HEK293T (cell line): ENCODE data around the gene ICAM1.

Source experiments
- CTCF ChIA-PET: fragments of 350-600 bp; formaldehyde crosslinking; extraction: SDS; loops from one replicate; lab custom pipeline; 2021; ENCODE audit warnings: antibody characterized with exemption, inconsistent platforms; lab: Yijun Ruan, JAX
- POLR2A ChIA-PET: fragments of 350-600 bp; formaldehyde crosslinking; extraction: SDS; loops from one replicate; lab custom pipeline; 2020; ENCODE audit warnings: antibody characterized with exemption, inconsistent platforms; lab: Yijun Ruan, JAX
- DNase-seq: peaks from one replicate; pipeline ENCODE4 v3.0.0; 2012; ENCODE audit warnings: mixed read lengths; ENCODE audit errors: extremely low spot score
- ARNT ChIP-seq: fragments of 450-650 bp; IDR thresholded peaks from 2 replicates; pipeline ENCODE4 v1.6.1; 2017; ENCODE audit warnings: mild to moderate bottlenecking
- BHLHE40 ChIP-seq: fragments of 450-650 bp; IDR thresholded peaks from 2 replicates; pipeline ENCODE4 v1.6.1; 2016; ENCODE audit warnings: mild to moderate bottlenecking, moderate library complexity, borderline replicate concordance
- CTBP1 ChIP-seq: fragments of 450-650 bp; IDR thresholded peaks from 2 replicates; pipeline ENCODE4 v1.6.1; 2016; ENCODE audit warnings: borderline replicate concordance
- ELF4 ChIP-seq: fragments of 450-650 bp; IDR thresholded peaks from 2 replicates; pipeline ENCODE4 v1.6.1; 2017; ENCODE audit warnings: antibody characterized with exemption
- FOXA1 ChIP-seq: fragments of 450-650 bp; IDR thresholded peaks from 2 replicates; pipeline ENCODE4 v1.6.1; 2016; ENCODE audit warnings: mild to moderate bottlenecking
- FOXK2 ChIP-seq: fragments of 450-650 bp; IDR thresholded peaks from 2 replicates; pipeline ENCODE4 v1.6.1; 2016; ENCODE audit warnings: mild to moderate bottlenecking
- FOXM1 ChIP-seq: fragments of 450-650 bp; IDR thresholded peaks from 2 replicates; pipeline ENCODE4 v1.6.1; 2017; ENCODE audit warnings: mild to moderate bottlenecking, borderline replicate concordance
- HDGF ChIP-seq: fragments of 450-650 bp; IDR thresholded peaks from 2 replicates; pipeline ENCODE4 v1.6.1; 2017; ENCODE audit warnings: antibody characterized with exemption, borderline replicate concordance
- L3MBTL2 ChIP-seq: fragments of 450-650 bp; conservative IDR thresholded peaks from 2 replicates; pipeline ENCODE4 v1.6.1; 2016; ENCODE audit warnings: mild to moderate bottlenecking
- LEF1 ChIP-seq: fragments of 450-650 bp; IDR thresholded peaks from 2 replicates; pipeline ENCODE4 v1.6.1; 2017; ENCODE audit warnings: mild to moderate bottlenecking, borderline replicate concordance
- NFRKB ChIP-seq: fragments of 450-650 bp; IDR thresholded peaks from 2 replicates; pipeline ENCODE4 v1.6.1; 2016; ENCODE audit warnings: mild to moderate bottlenecking, moderate library complexity
- SP1 ChIP-seq: fragments of 450-650 bp; IDR thresholded peaks from 2 replicates; pipeline ENCODE4 v1.6.1; 2017
- SUZ12 ChIP-seq: fragments of 450-650 bp; IDR thresholded peaks from 2 replicates; pipeline ENCODE4 v1.6.1; 2016; ENCODE audit warnings: mild to moderate bottlenecking
- TARDBP ChIP-seq: fragments of 450-650 bp; IDR thresholded peaks from 2 replicates; pipeline ENCODE4 v1.6.1; 2016
- ZNF384 ChIP-seq: fragments of 450-650 bp; IDR thresholded peaks from 2 replicates; pipeline ENCODE4 v1.6.1; 2016
- TF ChIP-seq, protein P1 (sequence below): fragments of 450-650 bp; IDR thresholded peaks from 2 replicates; pipeline ENCODE4 v1.6.1; 2016

Gene ICAM1

DNA sequence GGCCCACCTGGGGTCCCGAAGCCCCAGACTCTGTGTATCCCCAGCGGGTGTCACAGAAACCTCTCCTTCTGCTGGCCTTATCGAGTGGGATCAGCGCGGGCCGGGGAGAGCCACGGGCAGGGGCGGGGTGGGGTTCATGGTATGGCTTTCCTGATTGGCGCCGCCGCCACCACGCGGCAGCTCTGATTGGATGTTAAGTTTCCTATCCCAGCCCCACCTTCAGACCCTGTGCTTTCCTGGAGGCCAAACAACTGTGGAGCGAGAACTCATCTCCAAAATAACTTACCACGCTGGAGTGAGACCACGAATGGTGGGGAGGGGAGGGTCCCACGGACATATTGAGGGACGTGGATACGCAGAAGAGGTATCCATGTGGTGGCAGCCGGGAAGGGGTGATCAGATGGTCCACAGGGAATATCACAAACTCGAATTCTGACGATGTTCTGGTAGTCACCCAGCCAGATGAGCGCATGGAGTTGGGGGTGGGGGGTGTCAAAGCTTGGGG is 17.8 kb downstream of the ICAM1 start:
- DNase-seq = no peak
- POLR2A ChIA-PET = interaction anchor here (1.0 to 4.3 kb wide), 11 partner anchors 9 to 94 kb away, joined by 3 to 41 read pairs (median 7); partner anchors contain the start of genes DNMT1, FDX2, ICAM1 and RAVER1
- CTCF ChIA-PET = interaction anchor here (0.6 to 1.8 kb wide), 6 partner anchors 18 to 283 kb away, joined by 3 to 6 read pairs (median 4); no protein-coding TSS in a partner anchor

GRCh38 chr19:10289167-10289835 is 18.4 kb downstream of the ICAM1 start:
- ChIA-PET POLR2A (interaction anchor here (0.6 to 4.3 kb wide), 14 partner anchors 9 to 313 kb away, joined by 3 to 41 read pairs (median 5); partner anchors contain the start of genes DNMT1, FDX2, ICAM1 and RAVER1), CTCF (interaction anchor here (0.6 to 1.8 kb wide), 12 partner anchors 10 to 283 kb away, joined by 3 to 9 read pairs (median 4); no protein-coding TSS in a partner anchor)
- DNase-seq = peak; percentile 70
- TF ChIP-seq BHLHE40 (no peak), L3MBTL2 (peak; percentile 94)

More for the DNA sequence above, 17.8 kb downstream of the ICAM1 start:
- no peak for TF ChIP-seq L3MBTL2
- TF ChIP-seq TARDBP = 0 out of 2 replicates have a peak, but pooled peaks have one; percentile 37

GRCh38 chr19:10289836-10290356 is 19.0 kb downstream of the ICAM1 start, which contains the start of gene ICAM5:
Gene ICAM5, plus strand, starts transcription at chr19:10289952. Its CDS starts 92 bp downstream, at chr19:10290044.
- ChIA-PET CTCF (interaction anchor here (0.7 to 1.8 kb wide), 9 partner anchors 10 to 128 kb away, joined by 3 to 9 read pairs (median 4); no protein-coding TSS in a partner anchor), POLR2A (interaction anchor here (0.6 to 4.3 kb wide), 14 partner anchors 9 to 312 kb away, joined by 3 to 41 read pairs (median 5); partner anchors contain the start of genes DNMT1, FDX2, ICAM1 and RAVER1)
- peak; percentile 44 for DNase-seq
- TF ChIP-seq SUZ12 = no peak
- TF ChIP-seq, protein P1, sequence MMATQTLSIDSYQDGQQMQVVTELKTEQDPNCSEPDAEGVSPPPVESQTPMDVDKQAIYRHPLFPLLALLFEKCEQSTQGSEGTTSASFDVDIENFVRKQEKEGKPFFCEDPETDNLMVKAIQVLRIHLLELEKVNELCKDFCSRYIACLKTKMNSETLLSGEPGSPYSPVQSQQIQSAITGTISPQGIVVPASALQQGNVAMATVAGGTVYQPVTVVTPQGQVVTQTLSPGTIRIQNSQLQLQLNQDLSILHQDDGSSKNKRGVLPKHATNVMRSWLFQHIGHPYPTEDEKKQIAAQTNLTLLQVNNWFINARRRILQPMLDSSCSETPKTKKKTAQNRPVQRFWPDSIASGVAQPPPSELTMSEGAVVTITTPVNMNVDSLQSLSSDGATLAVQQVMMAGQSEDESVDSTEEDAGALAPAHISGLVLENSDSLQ = no peak

- CTCF ChIA-PET = interaction anchor here (1.0 to 1.3 kb wide), 4 partner anchors 98 to 128 kb away, joined by 3 to 9 read pairs (median 4); no protein-coding TSS in a partner anchor
- DNase-seq = no peak
- TF ChIP-seq L3MBTL2 = peak; percentile 61
- no peak for TF ChIP-seq CTBP1
- POLR2A ChIA-PET = interaction anchor here (1.4 to 4.3 kb wide), 3 partner anchors 25 to 43 kb away, joined by 7 to 41 read pairs (median 10); partner anchors contain the start of genes FDX2 and RAVER1
Measured at GRCh38 chr19:10290357-10290875, 19.5 kb downstream of the ICAM1 start.

DNA sequence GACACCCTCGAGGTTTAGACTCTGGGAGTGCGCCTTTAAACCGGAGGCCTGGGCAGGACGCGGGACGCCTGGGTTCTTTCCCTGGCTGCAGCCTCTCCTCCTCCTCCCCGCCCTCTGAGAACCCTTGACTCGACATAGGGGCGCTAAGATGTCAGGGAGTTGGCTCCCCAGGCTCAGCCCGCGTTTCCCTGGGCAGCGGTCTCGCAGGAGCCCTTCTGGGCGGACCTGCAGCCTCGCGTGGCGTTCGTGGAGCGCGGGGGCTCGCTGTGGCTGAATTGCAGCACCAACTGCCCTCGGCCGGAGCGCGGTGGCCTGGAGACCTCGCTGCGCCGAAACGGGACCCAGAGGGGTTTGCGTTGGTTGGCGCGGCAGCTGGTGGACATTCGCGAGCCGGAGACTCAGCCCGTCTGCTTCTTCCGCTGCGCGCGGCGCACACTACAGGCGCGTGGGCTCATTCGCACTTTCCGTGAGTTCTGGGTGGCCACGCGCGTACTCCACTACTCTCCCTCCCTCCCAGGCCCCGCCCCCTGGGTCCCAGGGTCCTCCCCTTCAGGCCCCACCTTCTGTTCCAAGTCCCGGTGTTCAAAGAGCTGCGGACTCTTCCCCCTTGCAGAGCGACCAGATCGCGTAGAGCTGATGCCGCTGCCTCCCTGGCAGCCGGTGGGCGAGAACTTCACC is 20.1 kb downstream of the ICAM1 start:
- ChIA-PET POLR2A (interaction anchor here (0.7 to 4.3 kb wide), 7 partner anchors 14 to 345 kb away, joined by 3 to 41 read pairs (median 4); partner anchors contain the start of genes DNMT1, FDX2 and RAVER1), CTCF (interaction anchor here (0.6 to 1.0 kb wide), 2 partner anchors 22 to 120 kb away, joined by 3 to 5 read pairs; no protein-coding TSS in a partner anchor)
- TF ChIP-seq LEF1 (no peak), BHLHE40 (no peak), ARNT (no peak), ZNF384 (no peak), HDGF (no peak), L3MBTL2 (no peak)
- peak; percentile 64 for DNase-seq

DNA sequence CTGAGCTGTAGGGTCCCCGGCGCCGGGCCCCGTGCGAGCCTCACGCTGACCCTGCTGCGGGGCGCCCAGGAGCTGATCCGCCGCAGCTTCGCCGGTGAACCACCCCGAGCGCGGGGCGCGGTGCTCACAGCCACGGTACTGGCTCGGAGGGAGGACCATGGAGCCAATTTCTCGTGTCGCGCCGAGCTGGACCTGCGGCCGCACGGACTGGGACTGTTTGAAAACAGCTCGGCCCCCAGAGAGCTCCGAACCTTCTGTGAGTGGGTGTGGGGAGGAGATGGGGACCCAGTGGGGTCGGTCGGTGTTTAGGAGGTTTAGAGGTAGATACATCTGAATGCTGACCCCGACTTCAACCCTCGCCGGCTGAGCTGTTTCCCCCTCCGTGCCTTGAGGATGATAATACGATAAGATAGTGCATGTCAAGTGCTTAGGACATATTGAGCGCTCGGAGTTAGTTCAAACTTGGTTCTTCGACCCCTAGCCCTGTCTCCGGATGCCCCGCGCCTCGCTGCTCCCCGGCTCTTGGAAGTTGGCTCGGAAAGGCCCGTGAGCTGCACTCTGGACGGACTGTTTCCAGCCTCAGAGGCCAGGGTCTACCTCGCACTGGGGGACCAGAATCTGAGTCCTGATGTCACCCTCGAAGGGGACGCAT is 20.8 kb downstream of the ICAM1 start:
- ChIA-PET POLR2A (interaction anchor here (0.7 to 1.7 kb wide), 7 partner anchors 14 to 346 kb away, joined by 3 to 10 read pairs (median 4); partner anchors contain the start of genes DNMT1, FDX2, RAVER1 and TYK2), CTCF (interaction anchor here (0.6 to 1.2 kb wide), 4 partner anchors 12 to 121 kb away, joined by 3 to 5 read pairs (median 3); no protein-coding TSS in a partner anchor)
- TF ChIP-seq BHLHE40 = no peak
- TF ChIP-seq ELF4 = no peak
- TF ChIP-seq L3MBTL2 = no peak; the same call in none of the 2 replicates
- TF ChIP-seq, protein P1 = no peak
- no peak for DNase-seq

GRCh38 chr19:10292206-10292788 is 21.4 kb downstream of the ICAM1 start:
- DNase-seq = peak; percentile 92
- ChIA-PET POLR2A (interaction anchor here (1.1 to 1.7 kb wide), 4 partner anchors 23 to 88 kb away, joined by 3 to 10 read pairs (median 4); partner anchors contain the start of genes FDX2, RAVER1 and TYK2), CTCF (interaction anchor here (0.7 to 1.2 kb wide), 3 partner anchors 12 to 96 kb away, joined by 3 to 5 read pairs (median 3); no protein-coding TSS in a partner anchor)
- no peak for TF ChIP-seq CTBP1
- no peak for TF ChIP-seq ZNF384
- TF ChIP-seq L3MBTL2 = no peak
- TF ChIP-seq SP1 = no peak
- no peak for TF ChIP-seq FOXA1
- TF ChIP-seq ELF4 = no peak
- no peak for TF ChIP-seq FOXK2
- TF ChIP-seq, protein P1 = no peak
- TF ChIP-seq LEF1 = no peak
- no peak for TF ChIP-seq BHLHE40
- no peak for TF ChIP-seq SUZ12
- no peak for TF ChIP-seq FOXM1
- TF ChIP-seq HDGF = no peak
- TF ChIP-seq ARNT = no peak
- no peak for TF ChIP-seq TARDBP
- no peak for TF ChIP-seq NFRKB
